Vagina (tissue), 2 donors: ENCODE data around the gene SGPP2.

Experiments used
- POLR2A ChIP-seq, 2 donors: fragments of 450-650 bp; IDR thresholded peaks; one replicate each; pipeline ENCODE4 v1.6.1; 2017; ENCODE audit warnings: antibody characterized with exemption in 2 of 2, mild to moderate bottlenecking in 2 of 2, moderate library complexity in 2 of 2
- POLR2AphosphoS5 ChIP-seq, 2 donors: sonication (generic); formaldehyde crosslinking; IDR thresholded peaks; one replicate each; pipeline ENCODE4 v1.9.0; 2017; ENCODE audit warnings: antibody characterized with exemption in 2 of 2, mild to moderate bottlenecking in 2 of 2, low read depth in 1 of 2; ENCODE audit not compliant: insufficient read depth in 1 of 2
- TF ChIP-seq, protein P1 (sequence below), 3 experiments: fragments of 450-650 bp in 2 of 3; fragments of 200-600 bp in 1 of 3; sonication (generic) in 1 of 3; IDR thresholded peaks; one replicate each; pipeline ENCODE4 v1.5.1; 2017 to 2019; ENCODE audit warnings: antibody characterized with exemption in 3 of 3, mild to moderate bottlenecking in 2 of 3, moderate library complexity in 2 of 3

DNA sequence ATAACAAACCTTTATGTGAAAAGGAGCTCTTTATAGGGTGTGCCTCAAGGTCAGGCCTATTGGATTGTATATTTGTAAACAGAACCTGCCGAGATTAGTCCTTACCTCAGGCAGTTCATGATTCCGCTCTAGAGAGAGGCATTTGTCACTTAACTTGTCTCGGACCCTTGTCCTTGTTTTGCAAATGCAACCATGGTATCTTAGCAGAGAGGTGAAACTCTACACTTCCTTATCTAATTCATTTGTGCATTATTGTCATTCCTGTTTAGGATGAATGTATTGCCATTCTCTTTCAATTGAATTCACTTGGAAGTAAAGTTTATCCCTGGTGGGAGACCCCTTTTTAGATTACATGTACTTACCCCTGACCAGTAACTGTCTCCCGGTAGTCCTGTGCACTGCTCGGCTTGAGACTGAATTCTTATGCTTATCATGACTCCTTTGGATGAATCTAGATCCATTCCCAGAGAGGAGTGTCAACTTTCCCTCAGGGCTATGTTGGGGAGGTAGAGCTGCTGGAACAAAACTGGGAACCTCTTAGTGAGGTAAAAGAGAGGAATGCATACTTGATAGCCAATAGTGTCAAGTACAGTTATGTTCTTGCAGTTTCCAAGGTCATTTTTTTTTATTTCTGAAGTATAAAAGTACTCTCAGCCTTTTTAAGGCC lies 46.6 kb downstream of the SGPP2 start:
- TF ChIP-seq, protein P1, sequence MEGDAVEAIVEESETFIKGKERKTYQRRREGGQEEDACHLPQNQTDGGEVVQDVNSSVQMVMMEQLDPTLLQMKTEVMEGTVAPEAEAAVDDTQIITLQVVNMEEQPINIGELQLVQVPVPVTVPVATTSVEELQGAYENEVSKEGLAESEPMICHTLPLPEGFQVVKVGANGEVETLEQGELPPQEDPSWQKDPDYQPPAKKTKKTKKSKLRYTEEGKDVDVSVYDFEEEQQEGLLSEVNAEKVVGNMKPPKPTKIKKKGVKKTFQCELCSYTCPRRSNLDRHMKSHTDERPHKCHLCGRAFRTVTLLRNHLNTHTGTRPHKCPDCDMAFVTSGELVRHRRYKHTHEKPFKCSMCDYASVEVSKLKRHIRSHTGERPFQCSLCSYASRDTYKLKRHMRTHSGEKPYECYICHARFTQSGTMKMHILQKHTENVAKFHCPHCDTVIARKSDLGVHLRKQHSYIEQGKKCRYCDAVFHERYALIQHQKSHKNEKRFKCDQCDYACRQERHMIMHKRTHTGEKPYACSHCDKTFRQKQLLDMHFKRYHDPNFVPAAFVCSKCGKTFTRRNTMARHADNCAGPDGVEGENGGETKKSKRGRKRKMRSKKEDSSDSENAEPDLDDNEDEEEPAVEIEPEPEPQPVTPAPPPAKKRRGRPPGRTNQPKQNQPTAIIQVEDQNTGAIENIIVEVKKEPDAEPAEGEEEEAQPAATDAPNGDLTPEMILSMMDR (IDR thresholded peaks at IDR 0.05), result no peak
- no peak for TF ChIP-seq POLR2A (IDR thresholded peaks at IDR 0.05)
- no peak for TF ChIP-seq POLR2AphosphoS5 (IDR thresholded peaks at IDR 0.05; ENCODE audit: insufficient read depth in 1 of 2, low read depth in 1 of 2)
